ES-I3 (cell line): Measurements from ENCODE around the gene SLC9A3.

Experiments used
- H3K36me3 ChIP-seq: 2 replicates; pipeline ENCODE4 v1.6.1; 2013; ENCODE audit warnings: mild to moderate bottlenecking, low read length, control low read depth, moderate library complexity; ENCODE audit not compliant: insufficient read depth
- H3K4me1 ChIP-seq: 2 replicates; pipeline ENCODE4 v1.6.1; 2013; ENCODE audit warnings: mild to moderate bottlenecking, control low read depth, low read length; ENCODE audit not compliant: insufficient read depth
- H3K9ac ChIP-seq: 2 replicates; pipeline ENCODE4 v1.6.1; 2013; ENCODE audit warnings: low read depth, mild to moderate bottlenecking, low read length, moderate library complexity
- H3K9me3 ChIP-seq: 2 replicates; pipeline ENCODE4 v1.6.1; 2013; ENCODE audit warnings: mild to moderate bottlenecking, low read length, moderate library complexity; ENCODE audit not compliant: control insufficient read depth, insufficient read depth

The SLC9A3 gene

DNA sequence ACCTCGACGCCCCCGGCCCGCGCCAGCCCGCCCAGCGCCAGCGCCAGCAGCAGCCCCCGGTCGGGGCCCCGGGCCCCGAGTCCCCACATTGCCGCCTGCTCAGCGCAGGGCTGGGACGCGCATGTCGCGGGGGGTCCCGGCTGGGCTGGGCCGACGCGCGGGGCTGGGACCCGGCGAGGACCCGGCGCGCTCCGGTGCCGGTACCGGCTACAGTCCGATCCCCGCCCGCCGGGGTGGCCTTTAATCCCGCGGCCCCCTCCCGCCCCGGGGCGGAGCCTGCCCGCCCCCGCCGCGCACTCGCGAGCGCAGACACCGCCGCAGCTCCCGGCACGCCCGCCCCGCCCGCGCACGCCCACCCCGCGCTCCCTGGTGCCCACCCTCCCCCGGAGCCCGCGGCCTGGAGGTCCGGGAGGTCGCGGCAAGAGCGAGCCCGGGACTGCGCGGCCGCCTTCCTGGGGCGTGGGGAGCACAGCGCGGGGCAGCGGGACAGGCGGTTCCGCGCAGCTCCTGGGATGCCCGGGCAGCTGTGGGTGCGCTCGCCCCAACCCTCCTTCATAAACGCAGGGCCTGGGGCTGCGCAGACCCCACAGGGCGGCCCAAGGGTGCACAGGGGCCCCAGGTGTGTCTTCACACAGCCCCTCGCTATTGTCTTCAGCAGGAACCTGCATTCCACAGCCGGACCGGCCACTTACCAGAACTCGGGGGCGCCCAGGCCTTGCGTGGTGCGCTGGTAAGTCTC, at the start of gene SLC9A3:
Gene SLC9A3, minus strand, starts transcription at position 216 of the 739 bp plus-strand sequence.
- H3K9ac ChIP-seq, result peak within 1 kb of the TSS; percentile 37; the same call in 1 of the 2 replicates
- H3K36me3 ChIP-seq, result no peaks in the 10 kb centered on the region
- H3K4me1 ChIP-seq, result peaks cover 8% of the 10 kb centered on the region; the same call in 1 of the 2 replicates
- H3K9me3 ChIP-seq, result no peaks in the 10 kb centered on the region

DNA sequence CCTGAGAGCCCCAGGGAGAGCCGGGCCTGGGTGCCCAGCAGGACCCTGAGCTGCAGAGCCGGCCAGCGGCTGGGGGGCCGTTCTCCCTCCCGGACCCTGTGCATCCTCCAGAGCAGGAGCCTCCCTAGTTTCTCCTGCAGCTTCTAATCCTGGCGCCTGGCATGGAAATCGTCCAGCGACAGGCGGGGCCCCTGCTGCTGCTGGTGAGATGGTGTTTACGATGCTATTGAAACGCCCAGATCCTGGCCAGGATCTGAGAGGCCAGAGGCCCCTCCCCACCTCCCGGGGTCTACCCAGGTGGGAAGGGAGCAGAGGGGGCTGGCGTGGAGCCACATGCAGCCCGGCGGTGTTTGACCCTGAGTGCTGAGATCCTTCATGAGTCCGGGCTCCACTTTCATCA, 49.7 kb upstream of the SLC9A3 start:
- Histone ChIP-seq H3K9me3 (peaks cover 2% of the 10 kb centered on the region; the same call in 1 of the 2 replicates), H3K4me1 (0 out of 2 replicates have a peak, but pooled peaks cover 4% of the 10 kb centered on the region), H3K36me3 (no peaks in the 10 kb centered on the region), H3K9ac (no peak overlapping the region)

DNA sequence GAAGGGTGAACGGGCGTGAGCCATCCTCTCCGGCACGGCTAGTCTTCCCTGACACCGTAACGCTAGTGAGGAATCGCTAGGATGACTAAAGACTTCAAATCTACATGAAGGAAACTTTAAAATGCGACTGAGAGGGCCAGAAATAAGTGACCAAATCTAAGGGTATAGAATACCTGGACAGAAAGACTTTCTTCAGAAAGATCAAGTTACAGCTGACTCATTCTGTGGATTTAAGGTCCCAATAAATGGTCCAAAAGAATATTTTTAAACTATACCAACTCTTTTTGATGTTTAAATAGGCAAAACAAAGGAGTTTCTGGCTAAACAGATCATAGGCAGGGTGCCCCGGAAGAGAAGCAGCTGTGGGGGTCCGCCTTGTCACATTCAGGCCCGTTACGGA, 49.0 kb upstream of the SLC9A3 start:
- no peak overlapping the region for H3K9ac ChIP-seq
- H3K9me3 ChIP-seq, result peaks cover 2% of the 10 kb centered on the region; the same call in 1 of the 2 replicates
- H3K4me1 ChIP-seq, result 0 out of 2 replicates have a peak, but pooled peaks cover 4% of the 10 kb centered on the region
- H3K36me3 ChIP-seq, result no peaks in the 10 kb centered on the region

DNA sequence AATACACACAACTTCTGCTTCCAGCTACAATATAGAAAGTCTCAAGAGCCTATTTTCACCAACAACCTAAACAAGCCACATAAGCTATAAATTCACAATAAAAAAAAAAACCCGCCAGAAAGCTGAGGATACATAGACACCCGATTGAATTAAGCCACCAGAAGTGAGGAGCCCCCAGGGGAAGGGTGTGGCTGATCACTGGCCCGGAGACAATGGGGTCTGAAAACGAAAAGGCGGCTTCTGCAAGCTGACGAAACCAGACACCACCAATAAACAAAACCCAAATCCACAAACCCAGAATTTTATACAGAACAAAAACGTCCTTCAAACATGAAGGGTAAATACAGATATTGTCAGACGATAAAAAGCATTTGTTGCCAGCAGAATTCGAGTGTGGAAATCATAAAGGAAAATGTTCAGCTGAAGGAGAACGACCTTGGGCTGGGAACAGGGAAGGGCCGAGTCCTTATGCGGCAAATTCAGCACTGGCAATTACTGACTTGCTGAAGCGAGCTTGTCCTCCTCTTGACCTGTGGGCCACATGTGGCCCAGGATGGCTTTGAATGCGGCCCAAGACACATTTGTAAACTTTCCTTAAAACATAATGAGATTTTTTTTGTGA, 48.3 kb upstream of the SLC9A3 start:
- Histone ChIP-seq H3K36me3 (no peaks in the 10 kb centered on the region), H3K4me1 (0 out of 2 replicates have a peak, but pooled peaks cover 4% of the 10 kb centered on the region), H3K9ac (no peak overlapping the region), H3K9me3 (peaks cover 2% of the 10 kb centered on the region; the same call in 1 of the 2 replicates)

- H3K36me3 ChIP-seq, result no peaks in the 10 kb centered on the region
- no peak overlapping the region for H3K9ac ChIP-seq
- H3K4me1 ChIP-seq, result 0 out of 2 replicates have a peak, but pooled peaks cover 4% of the 10 kb centered on the region
- peaks cover 3% of the 10 kb centered on the region for H3K9me3 ChIP-seq
These were observed 47.5 kb upstream of the SLC9A3 start for GRCh38 chr5:571791-572190.

GRCh38 chr5:570886-571285, 46.6 kb upstream of the SLC9A3 start:
- Histone ChIP-seq H3K4me1 (0 out of 2 replicates have a peak, but pooled peaks cover 4% of the 10 kb centered on the region), H3K9ac (no peak overlapping the region), H3K36me3 (no peaks in the 10 kb centered on the region), H3K9me3 (peaks cover 2% of the 10 kb centered on the region; the same call in 1 of the 2 replicates)

DNA sequence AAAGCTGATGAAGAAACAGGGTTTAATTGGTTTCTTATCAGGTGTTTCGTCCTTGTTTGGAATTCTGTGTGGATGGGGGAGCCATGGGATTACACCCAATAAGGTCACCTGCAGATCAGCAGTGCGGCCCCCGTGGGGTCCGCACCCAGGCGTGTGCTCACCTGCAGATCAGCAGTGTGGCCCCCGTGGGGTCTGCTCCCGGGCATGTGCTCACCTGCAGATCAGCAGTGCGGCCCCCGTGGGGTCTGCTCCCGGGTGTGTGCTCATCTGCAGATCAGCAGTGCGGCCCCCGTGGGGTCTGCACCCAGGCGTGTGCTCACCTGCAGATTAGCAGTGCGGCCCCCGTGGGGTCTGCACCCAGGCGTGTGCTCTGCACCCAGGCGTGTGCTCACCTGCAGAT, 46.2 kb upstream of the SLC9A3 start:
- H3K36me3 ChIP-seq, result no peaks in the 10 kb centered on the region
- H3K9ac ChIP-seq, result no peak overlapping the region
- peaks cover 2% of the 10 kb centered on the region; the same call in 1 of the 2 replicates for H3K9me3 ChIP-seq
- 0 out of 2 replicates have a peak, but pooled peaks cover 4% of the 10 kb centered on the region for H3K4me1 ChIP-seq

DNA sequence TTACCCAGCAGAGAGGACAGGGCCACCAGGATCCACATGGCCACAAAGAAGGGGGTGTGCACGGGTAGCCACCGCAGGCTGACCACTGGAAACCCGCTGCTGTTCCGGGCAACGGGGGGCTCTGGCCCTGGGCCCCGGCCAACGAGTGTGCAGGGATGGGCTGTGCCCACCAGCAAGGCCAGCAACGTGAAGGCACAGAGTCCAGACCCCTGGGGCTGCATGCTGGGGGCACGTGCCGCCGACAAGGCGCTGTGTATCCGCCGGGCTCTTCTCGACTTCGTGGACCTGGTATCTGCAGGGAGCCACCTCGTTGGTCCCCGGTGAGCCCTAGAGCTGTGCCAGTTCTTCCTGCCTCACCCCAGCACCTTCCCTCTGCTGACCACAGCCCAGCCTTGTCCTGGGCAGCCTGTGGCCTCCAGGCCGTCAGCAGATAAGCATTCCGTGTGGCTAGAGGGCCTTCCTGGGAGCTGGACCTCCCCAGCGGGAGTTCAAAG, 45.7 kb upstream of the SLC9A3 start:
- Histone ChIP-seq H3K9ac (no peak overlapping the region), H3K36me3 (no peaks in the 10 kb centered on the region), H3K4me1 (0 out of 2 replicates have a peak, but pooled peaks cover 4% of the 10 kb centered on the region), H3K9me3 (peaks cover 2% of the 10 kb centered on the region; the same call in 1 of the 2 replicates)

GRCh38 chr5:569358-569867, 45.2 kb upstream of the SLC9A3 start:
- Histone ChIP-seq H3K36me3 (no peaks in the 10 kb centered on the region), H3K9me3 (peaks cover 2% of the 10 kb centered on the region; the same call in 1 of the 2 replicates), H3K9ac (no peak overlapping the region), H3K4me1 (0 out of 2 replicates have a peak, but pooled peaks cover 4% of the 10 kb centered on the region)

- H3K36me3 ChIP-seq, result no peaks in the 10 kb centered on the region
- no peak overlapping the region for H3K9ac ChIP-seq
- H3K4me1 ChIP-seq, result 0 out of 2 replicates have a peak, but pooled peaks cover 4% of the 10 kb centered on the region
- peaks cover 2% of the 10 kb centered on the region; the same call in 1 of the 2 replicates for H3K9me3 ChIP-seq
These were observed 44.6 kb upstream of the SLC9A3 start for GRCh38 chr5:568809-569208.

DNA sequence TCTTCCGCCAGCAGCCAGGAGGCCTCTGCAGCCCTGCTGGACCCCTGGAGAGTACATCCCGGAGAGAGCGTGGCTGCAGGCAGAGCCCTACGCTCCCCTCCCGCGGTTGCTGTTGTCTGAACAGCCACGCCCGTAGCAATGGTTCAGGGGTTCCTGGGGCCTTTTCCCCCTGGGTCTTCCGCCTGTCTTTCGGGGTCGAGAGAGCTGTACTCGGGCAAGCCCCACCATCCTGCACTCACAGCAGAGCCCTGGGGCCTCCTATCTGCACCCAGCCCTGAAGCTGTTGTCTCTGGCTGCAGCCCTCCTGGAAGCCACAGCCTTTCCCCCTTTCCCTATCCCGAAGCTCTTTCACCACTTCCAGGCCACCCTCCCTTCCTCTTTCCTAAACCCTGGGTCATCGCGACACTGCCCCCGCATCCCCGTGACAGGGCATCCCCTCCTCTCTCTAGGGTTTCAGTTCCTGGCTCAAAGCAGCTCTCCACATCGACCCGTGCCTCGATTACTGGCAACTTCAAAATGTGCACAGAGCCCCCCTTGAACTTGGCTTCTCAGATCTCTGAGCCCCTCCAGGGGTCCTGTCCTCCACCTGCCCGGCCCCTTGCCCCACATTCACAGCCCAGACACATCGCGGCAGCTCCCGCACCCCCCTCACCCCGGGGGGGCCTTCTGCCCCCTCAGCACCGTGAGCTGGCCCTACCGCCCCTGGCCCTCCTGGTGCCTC, 44.0 kb upstream of the SLC9A3 start:
- Histone ChIP-seq H3K4me1 (0 out of 2 replicates have a peak, but pooled peaks cover 4% of the 10 kb centered on the region), H3K36me3 (no peaks in the 10 kb centered on the region), H3K9ac (no peak overlapping the region), H3K9me3 (peaks cover 2% of the 10 kb centered on the region; the same call in 1 of the 2 replicates)

GRCh38 chr5:567664-568060, 43.4 kb upstream of the SLC9A3 start:
- 0 out of 2 replicates have a peak, but pooled peaks cover 4% of the 10 kb centered on the region for H3K4me1 ChIP-seq
- peaks cover 2% of the 10 kb centered on the region; the same call in 1 of the 2 replicates for H3K9me3 ChIP-seq
- H3K36me3 ChIP-seq, result no peaks in the 10 kb centered on the region
- H3K9ac ChIP-seq, result no peak overlapping the region

GRCh38 chr5:566636-567309, 42.5 kb upstream of the SLC9A3 start:
- Histone ChIP-seq H3K36me3 (no peaks in the 10 kb centered on the region), H3K4me1 (no peaks in the 10 kb centered on the region), H3K9me3 (peaks cover 2% of the 10 kb centered on the region; the same call in 1 of the 2 replicates), H3K9ac (no peak overlapping the region)
